ENCODE data around the gene TSPEAR. TPM values are rescaled to one million over a fixed set of nuclear protein-coding genes. Genes with fewer than 3 reads are reported as not detected.

TSPEAR gene
- total and polyA plus RNA-seq, 2 of the 13 experiments (the other 11 are each of a cell fraction or from before 2014, with no cell fraction given): 0.07 to 0.32 TPM

DNA sequence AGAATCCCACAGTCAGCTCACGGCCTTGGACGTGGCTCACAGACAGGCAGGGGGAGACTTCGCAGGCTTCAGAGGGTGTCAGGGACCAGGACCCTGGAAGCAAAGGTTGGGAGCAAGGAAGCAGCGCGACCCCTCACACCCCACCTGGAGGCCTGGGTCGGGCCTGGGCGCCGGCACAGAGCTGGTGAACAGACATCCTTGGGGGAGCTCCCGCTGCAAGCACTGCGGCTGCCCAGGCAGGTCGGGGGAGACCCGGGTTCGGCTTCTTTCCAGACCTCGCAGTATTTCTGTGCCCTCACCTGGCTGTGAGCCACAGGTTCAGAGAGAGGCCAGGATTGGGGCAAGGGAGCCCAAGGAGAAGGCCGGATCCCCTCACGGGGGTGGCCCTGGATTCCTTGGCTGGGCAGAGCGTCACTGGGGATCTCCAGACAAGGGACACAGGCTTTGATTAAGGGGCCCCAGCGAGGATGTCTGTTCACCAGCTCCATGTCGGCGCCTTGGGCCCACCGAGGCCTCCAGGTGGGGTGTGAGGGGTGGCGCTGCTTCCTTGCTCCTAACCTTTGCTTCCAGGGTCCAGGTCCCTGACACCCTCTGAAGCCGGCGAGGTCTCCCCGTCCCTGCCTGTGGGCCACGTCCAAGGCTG is 37.9 kb upstream of the TSPEAR start:
- TF ChIP-seq GMEB1 (CRISPR knock-in tag; IDR thresholded peaks at IDR 0.05; ENCODE audit: borderline replicate concordance) (no peak), THAP8 (CRISPR knock-in tag; IDR thresholded peaks at IDR 0.05; ENCODE audit: borderline replicate concordance) (no peak), RAD21 (CRISPR knock-in tag; IDR thresholded peaks at IDR 0.05) (no peak), THYN1 (CRISPR knock-in tag; IDR thresholded peaks at IDR 0.05; ENCODE audit: borderline replicate concordance, low read depth) (no peak), KDM6A (CRISPR knock-in tag; IDR thresholded peaks at IDR 0.05; ENCODE audit: low read depth) (no peak), RERE (CRISPR knock-in tag; IDR thresholded peaks at IDR 0.05; ENCODE audit: low read depth) (no peak), ARNT (IDR thresholded peaks at IDR 0.05) (no peak), ZSCAN30 (CRISPR knock-in tag; IDR thresholded peaks at IDR 0.05) (no peak), ZNF235 (CRISPR knock-in tag; IDR thresholded peaks at IDR 0.05; ENCODE audit: borderline replicate concordance) (no peak), TAF15 (IDR thresholded peaks at IDR 0.05; ENCODE audit: low read depth, low read length, poor library complexity, severe bottlenecking) (no peak), ELF4 (CRISPR knock-in tag; IDR thresholded peaks at IDR 0.05; ENCODE audit: borderline replicate concordance) (no peak)
- TF ChIP-seq, protein P1, sequence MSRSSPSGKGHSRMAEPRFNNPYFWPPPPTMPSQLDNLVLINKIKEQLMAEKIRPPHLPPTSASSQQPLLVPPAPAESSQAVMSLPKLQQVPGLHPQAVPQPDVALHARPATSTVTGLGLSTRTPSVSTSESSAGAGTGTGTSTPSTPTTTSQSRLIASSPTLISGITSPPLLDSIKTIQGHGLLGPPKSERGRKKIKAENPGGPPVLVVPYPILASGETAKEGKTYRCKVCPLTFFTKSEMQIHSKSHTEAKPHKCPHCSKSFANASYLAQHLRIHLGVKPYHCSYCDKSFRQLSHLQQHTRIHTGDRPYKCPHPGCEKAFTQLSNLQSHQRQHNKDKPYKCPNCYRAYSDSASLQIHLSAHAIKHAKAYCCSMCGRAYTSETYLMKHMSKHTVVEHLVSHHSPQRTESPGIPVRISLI (CRISPR knock-in tag; IDR thresholded peaks at IDR 0.05; ENCODE audit: borderline replicate concordance): no peak
- WGBS (ENCODE audit: low lambda C conversion rate): 81% methylated on average over 2 of the region's 26 CpGs
- Histone ChIP-seq H3K79me2 (ENCODE audit: insufficient read depth, low read length) (no peaks in the 10 kb centered on the region), H3K4me1 (ENCODE audit: insufficient read depth, low read length) (no peaks in the 10 kb centered on the region), H3K27me3 (ENCODE audit: control insufficient read depth in 1 of 2, insufficient read depth in 2 of 2, low read length in 2 of 2) (peaks cover 11 to 60% of the 10 kb centered on the region in 2 experiments; a peak in 4 of 5 replicates), H3K4me3 (replicated peaks in 1 of 3; ENCODE audit: insufficient read depth in 1 of 3, low read depth in 2 of 3, low read length in 3 of 3) (no peak overlapping the region), H4K20me1 (ENCODE audit: insufficient read depth, low read length) (no peaks in the 10 kb centered on the region), H3K36me3 (replicated peaks in 1 of 2; ENCODE audit: control insufficient read depth in 1 of 2, insufficient read depth in 2 of 2, low read length in 2 of 2) (no peaks in the 10 kb centered on the region), H3K27ac (ENCODE audit: extremely low read length, insufficient read depth, low read length) (no peak overlapping the region), H2AFZ (ENCODE audit: low read length) (no peak overlapping the region), H3K9me3 (ENCODE audit: low read length) (no peaks in the 10 kb centered on the region), H3K4me2 (ENCODE audit: low read depth, low read length) (no peak overlapping the region), H3K9ac (ENCODE audit: insufficient read depth, low read depth, low read length) (no peak overlapping the region)
- POLR2A ChIA-PET: no interaction called here
- CTCF ChIA-PET (ENCODE audit: low intra/inter-chr PET ratio, low total read pairs): no interaction called here
- FAIRE-seq: no peak
- BruUV-seq (replicated peaks): no TSS peak
- in situ Hi-C loops (cut with HindIII; ENCODE audit: extremely low pct_ligation_motif_present, low pct_unique_long_range_greater_than_20kb) (no loop called here), intact Hi-C loops (cut with micrococcal nuclease; ENCODE audit: unreplicated experiment) (no loop called here)
- ATAC-seq: no peak
- DNase-seq (ENCODE audit: low spot score): no peak
